ENCODE data around the gene TMEM127. TPM values are rescaled to one million over a fixed set of nuclear protein-coding genes. Genes with fewer than 3 reads are reported as not detected.

TMEM127 gene
- total RNA-seq, 1 donor from 2014 or later, result 19.7 TPM

GRCh38 chr2:96204836-96205624, 60.8 kb downstream of the TMEM127 start:
- DNase-seq, result no peak

DNA sequence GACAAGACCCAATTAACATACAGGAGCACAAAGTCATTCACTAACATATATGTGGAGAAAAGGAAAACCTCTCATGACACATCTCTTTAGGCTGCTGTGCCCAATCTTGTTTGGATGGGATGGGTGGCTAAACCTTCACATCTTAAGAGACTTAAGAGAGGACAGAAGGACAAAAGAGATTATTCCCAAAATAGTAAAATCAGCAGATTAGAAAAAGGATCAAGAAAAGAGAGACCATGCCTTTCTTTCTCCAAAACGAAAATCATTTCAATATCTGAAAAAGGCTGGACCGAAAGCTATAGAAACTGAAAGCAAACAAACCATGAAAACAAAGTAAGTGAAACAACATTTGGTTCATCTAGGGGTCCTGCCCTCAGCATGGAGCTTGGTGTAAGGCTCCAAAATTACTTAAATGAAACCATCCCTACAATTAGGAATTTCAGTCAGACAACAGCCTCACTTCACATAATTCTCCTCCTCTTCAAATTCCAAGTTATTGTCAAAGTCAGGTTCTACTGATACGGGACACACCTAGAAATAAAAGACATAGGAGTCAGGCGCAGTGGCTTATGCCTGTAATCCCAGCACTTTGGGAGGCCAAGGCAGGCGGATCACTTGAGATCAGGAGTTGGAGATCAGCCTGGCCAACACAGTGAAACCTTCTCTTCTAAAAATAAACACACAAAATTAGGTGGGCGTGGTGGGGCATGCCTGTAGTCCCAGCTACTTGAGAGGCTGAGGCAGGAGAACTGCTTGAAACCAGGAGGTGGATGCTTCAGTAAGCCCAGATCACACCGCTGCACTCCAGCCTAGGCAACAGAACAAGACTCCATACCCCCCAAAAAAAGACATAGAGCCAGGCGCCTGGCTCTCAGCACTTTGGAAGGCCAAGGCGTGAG, 62.4 kb downstream of the TMEM127 start:
- DNase-seq, result no peak

DNA sequence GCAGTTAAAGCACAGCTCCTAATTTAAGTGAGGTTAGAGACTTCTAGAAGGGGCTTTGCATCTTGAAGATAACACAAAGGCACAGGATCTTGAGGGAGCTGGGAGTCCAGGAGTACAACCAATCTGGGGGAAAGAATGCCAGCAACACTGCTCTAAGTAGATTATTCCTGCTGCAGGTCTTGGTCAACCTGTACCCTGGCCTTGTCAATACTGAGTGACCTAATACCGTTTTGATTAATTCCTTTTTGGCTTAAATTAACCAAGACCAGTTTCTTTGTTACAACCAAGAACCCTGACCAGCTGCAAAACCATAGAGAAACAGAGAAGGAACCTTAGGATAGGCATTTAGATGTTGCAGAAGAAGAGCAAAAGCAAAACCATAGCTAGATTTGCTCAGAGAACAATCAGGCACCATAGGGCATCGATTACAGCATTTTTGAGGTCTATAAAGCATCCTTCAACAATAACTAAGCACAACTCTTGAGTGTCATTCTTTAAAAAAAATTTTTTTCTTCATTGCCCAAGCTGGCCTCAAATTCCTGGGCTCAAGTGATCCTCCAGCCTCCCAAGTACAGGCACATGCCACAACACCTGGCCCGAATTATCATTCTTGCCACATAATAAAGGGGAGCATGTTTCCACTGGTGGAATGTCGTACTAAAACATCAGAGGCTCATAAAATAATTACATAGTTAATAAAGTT, 63.5 kb downstream of the TMEM127 start:
- DNase-seq, result no peak

DNA sequence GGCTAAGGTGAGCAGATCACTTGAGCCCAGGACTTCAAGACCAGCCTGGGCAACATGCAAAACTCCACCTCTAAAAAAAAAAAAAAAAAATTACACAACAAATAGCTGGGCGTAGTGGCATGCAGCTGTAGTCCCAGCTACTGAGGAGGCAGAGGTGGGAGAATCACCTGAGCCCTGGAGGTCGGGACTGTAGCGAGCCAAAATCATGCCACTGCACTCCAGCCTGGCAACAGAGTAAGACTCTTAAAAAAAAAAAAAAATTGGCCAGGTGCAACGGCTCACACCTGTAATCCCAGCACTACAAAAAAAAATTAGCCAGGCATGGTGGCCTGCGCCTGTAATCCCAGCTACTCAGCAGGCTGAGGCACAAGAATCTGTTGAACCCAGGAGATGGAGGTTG, 64.5 kb downstream of the TMEM127 start:
- DNase-seq, result no peak

DNA sequence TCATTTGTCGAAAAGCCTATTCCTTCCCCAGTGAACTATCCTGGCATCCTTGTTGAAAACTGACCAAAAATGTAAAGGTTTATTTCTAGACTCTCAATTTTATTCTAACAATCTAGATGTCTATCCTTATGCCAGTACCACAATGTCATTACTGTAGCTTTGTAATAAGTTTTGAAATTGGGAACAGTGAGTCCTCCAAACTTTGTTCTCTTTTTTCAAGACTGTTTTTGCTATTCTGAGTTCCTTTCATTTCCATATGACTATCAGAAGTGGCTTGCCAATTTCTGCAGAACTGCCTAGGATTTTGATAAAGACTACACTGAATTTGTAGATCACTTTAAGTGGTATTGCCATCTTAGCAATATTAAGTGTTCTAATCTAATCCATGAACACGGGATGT, 66.9 kb downstream of the TMEM127 start:
- DNase-seq, result no peak

Other genes with a start within 250 kb of the TMEM127 start
- 1.6 TPM for gene GPAT2, start 231.1 kb downstream of the TMEM127 start, total RNA-seq
- not detected for gene ADRA2B, start 149.4 kb downstream of the TMEM127 start, total RNA-seq
- gene ASTL, start 127.5 kb downstream of the TMEM127 start, total RNA-seq, result not detected
- gene DUSP2, start 120.6 kb downstream of the TMEM127 start, total RNA-seq, result 7.3 TPM
- gene STARD7, start 57.2 kb downstream of the TMEM127 start, total RNA-seq, result 165 TPM
- gene CIAO1, start 228 bp upstream of the TMEM127 start, total RNA-seq, result 80.3 TPM
- gene SNRNP200, start 39.5 kb upstream of the TMEM127 start, total RNA-seq, result 40.4 TPM
- 7.5 TPM for gene ITPRIPL1, start 59.3 kb upstream of the TMEM127 start, total RNA-seq
- 2.3 TPM for gene NCAPH, start 69.8 kb upstream of the TMEM127 start, total RNA-seq
- 0.16 TPM for gene NEURL3, start 239.4 kb upstream of the TMEM127 start, total RNA-seq

Data from occipital lobe (tissue), 2 donors.